GM19239 (cell line): ENCODE data around the gene MLLT10.
A peak's percentile ranks its signal among the peaks of the same experiment; 100 is the strongest.
"Not testable (repeated sequence)": the region's sequence is repeated elsewhere in the genome, so short reads cannot be mapped to it uniquely, and the experiment has no call there.

ENCODE experiments used
- DNase-seq: peaks from one replicate; pipeline ENCODE4 v3.0.0; 2011; ENCODE audit warnings: low spot score; ENCODE audit not compliant: insufficient read length
- FAIRE-seq: peaks from 2 replicates; lab custom pipeline; 2011; peaks lifted over from hg19 to GRCh38; lab: Jason Lieb, UNC

Gene MLLT10

GRCh38 chr10:21526188-21526859, 7.7 kb upstream of the MLLT10 start:
- FAIRE-seq: peak; percentile 82

GRCh38 chr10:21526860-21527597, 7.0 kb upstream of the MLLT10 start:
- FAIRE-seq (no peak), DNase-seq (no peak)

More at GRCh38 chr10:21526188-21526859, 7.7 kb upstream of the MLLT10 start:
- DNase-seq: no peak

- no peak for DNase-seq
- peak; percentile 64 for FAIRE-seq
Measured at GRCh38 chr10:21527598-21528235, 6.3 kb upstream of the MLLT10 start.

GRCh38 chr10:21528236-21529031, 5.6 kb upstream of the MLLT10 start:
- FAIRE-seq: peak; percentile 35
- DNase-seq: no peak

GRCh38 chr10:21529032-21529910, 4.8 kb upstream of the MLLT10 start:
- DNase-seq (no peak), FAIRE-seq (no peak)

- no peak for DNase-seq
Measured at GRCh38 chr10:21530168-21530567, 3.9 kb upstream of the MLLT10 start.

GRCh38 chr10:21530641-21531040, 3.4 kb upstream of the MLLT10 start:
- FAIRE-seq: no peak

More at GRCh38 chr10:21530168-21530567, 3.9 kb upstream of the MLLT10 start:
- no peak for FAIRE-seq

GRCh38 chr10:21531164-21531563, 2.9 kb upstream of the MLLT10 start:
- DNase-seq: no peak

More at GRCh38 chr10:21530641-21531040, 3.4 kb upstream of the MLLT10 start:
- no peak for DNase-seq

GRCh38 chr10:21532694-21533466, 1.2 kb upstream of the MLLT10 start:
- FAIRE-seq (peak; percentile 80), DNase-seq (no peak)

More at GRCh38 chr10:21531164-21531563, 2.9 kb upstream of the MLLT10 start:
- FAIRE-seq: no peak

GRCh38 chr10:21534280-21534586, 201 bp downstream of the MLLT10 start:
- DNase-seq (no peak), FAIRE-seq (no peak)

- DNase-seq: no peak
- FAIRE-seq: peak; percentile 65
Measured at GRCh38 chr10:21534604-21535493, 817 bp downstream of the MLLT10 start.

GRCh38 chr10:21535494-21535965, 1.5 kb downstream of the MLLT10 start:
- FAIRE-seq: no peak

GRCh38 chr10:21535976-21536375, 1.9 kb downstream of the MLLT10 start:
- FAIRE-seq, DNase-seq: not testable (repeated sequence)

More at GRCh38 chr10:21535494-21535965, 1.5 kb downstream of the MLLT10 start:
- no peak for DNase-seq

GRCh38 chr10:21536874-21537273, 2.8 kb downstream of the MLLT10 start:
- FAIRE-seq: no peak

GRCh38 chr10:21540701-21541100, 6.7 kb downstream of the MLLT10 start:
- not testable (repeated sequence) for DNase-seq, FAIRE-seq

More at GRCh38 chr10:21536874-21537273, 2.8 kb downstream of the MLLT10 start:
- DNase-seq: no peak

GRCh38 chr10:21547246-21547645, 13.2 kb downstream of the MLLT10 start:
- no peak for FAIRE-seq
- no peak for DNase-seq

GRCh38 chr10:21552638-21553037, 18.6 kb downstream of the MLLT10 start:
- no peak for FAIRE-seq
- DNase-seq: no peak
